GM12872 (cell line): ENCODE measurements around the gene ECE1.

ENCODE experiments used
- CTCF ChIP-seq: IDR thresholded peaks from 3 replicates; pipeline ENCODE4 v1.5.1; 2011; ENCODE audit warnings: low read depth, mild to moderate bottlenecking, low read length, moderate library complexity; ENCODE audit not compliant: insufficient read depth

ECE1 gene

GRCh38 chr1:21277180-21277579 lies 13.1 kb downstream of the ECE1 start:
- TF ChIP-seq CTCF = no peak

GRCh38 chr1:21272540-21272939 lies 17.7 kb downstream of the ECE1 start:
- no peak for TF ChIP-seq CTCF

- TF ChIP-seq CTCF = no peak
These were observed 18.7 kb downstream of the ECE1 start for GRCh38 chr1:21271550-21271949.

GRCh38 chr1:21270086-21270689 lies 20.1 kb downstream of the ECE1 start:
- peak; percentile 100 for TF ChIP-seq CTCF

GRCh38 chr1:21269461-21270085 lies 20.7 kb downstream of the ECE1 start:
- no peak for TF ChIP-seq CTCF

- no peak for TF ChIP-seq CTCF
These were observed 21.7 kb downstream of the ECE1 start for GRCh38 chr1:21268281-21269239.
